ENCODE data around the gene BOC. TPM values are rescaled to one million over a fixed set of nuclear protein-coding genes. Genes with fewer than 3 reads are reported as not detected.

The BOC gene
- total and polyA plus RNA-seq, 2 experiments from 2014 or later: 2.1 to 4.1 TPM

DNA sequence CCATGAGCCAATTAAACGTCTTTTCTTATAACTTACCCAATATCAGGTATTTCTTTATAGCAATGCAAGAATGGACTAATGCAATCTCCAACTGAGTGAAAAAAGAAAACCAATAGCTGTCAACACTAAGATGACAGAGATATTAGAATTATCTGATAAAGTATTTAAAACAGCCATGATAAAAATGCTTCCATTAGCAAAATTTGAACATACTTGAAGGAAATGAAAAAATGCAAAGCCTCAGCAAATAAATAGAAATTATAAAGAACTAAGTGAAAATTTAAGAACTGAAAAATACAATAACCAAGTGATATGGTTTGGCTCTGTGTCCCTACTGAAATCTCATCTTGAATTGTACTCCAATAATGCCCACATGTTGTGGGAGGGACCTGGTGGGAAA is 99.6 kb downstream of the BOC start (continued):
- TF ChIP-seq, protein P1, sequence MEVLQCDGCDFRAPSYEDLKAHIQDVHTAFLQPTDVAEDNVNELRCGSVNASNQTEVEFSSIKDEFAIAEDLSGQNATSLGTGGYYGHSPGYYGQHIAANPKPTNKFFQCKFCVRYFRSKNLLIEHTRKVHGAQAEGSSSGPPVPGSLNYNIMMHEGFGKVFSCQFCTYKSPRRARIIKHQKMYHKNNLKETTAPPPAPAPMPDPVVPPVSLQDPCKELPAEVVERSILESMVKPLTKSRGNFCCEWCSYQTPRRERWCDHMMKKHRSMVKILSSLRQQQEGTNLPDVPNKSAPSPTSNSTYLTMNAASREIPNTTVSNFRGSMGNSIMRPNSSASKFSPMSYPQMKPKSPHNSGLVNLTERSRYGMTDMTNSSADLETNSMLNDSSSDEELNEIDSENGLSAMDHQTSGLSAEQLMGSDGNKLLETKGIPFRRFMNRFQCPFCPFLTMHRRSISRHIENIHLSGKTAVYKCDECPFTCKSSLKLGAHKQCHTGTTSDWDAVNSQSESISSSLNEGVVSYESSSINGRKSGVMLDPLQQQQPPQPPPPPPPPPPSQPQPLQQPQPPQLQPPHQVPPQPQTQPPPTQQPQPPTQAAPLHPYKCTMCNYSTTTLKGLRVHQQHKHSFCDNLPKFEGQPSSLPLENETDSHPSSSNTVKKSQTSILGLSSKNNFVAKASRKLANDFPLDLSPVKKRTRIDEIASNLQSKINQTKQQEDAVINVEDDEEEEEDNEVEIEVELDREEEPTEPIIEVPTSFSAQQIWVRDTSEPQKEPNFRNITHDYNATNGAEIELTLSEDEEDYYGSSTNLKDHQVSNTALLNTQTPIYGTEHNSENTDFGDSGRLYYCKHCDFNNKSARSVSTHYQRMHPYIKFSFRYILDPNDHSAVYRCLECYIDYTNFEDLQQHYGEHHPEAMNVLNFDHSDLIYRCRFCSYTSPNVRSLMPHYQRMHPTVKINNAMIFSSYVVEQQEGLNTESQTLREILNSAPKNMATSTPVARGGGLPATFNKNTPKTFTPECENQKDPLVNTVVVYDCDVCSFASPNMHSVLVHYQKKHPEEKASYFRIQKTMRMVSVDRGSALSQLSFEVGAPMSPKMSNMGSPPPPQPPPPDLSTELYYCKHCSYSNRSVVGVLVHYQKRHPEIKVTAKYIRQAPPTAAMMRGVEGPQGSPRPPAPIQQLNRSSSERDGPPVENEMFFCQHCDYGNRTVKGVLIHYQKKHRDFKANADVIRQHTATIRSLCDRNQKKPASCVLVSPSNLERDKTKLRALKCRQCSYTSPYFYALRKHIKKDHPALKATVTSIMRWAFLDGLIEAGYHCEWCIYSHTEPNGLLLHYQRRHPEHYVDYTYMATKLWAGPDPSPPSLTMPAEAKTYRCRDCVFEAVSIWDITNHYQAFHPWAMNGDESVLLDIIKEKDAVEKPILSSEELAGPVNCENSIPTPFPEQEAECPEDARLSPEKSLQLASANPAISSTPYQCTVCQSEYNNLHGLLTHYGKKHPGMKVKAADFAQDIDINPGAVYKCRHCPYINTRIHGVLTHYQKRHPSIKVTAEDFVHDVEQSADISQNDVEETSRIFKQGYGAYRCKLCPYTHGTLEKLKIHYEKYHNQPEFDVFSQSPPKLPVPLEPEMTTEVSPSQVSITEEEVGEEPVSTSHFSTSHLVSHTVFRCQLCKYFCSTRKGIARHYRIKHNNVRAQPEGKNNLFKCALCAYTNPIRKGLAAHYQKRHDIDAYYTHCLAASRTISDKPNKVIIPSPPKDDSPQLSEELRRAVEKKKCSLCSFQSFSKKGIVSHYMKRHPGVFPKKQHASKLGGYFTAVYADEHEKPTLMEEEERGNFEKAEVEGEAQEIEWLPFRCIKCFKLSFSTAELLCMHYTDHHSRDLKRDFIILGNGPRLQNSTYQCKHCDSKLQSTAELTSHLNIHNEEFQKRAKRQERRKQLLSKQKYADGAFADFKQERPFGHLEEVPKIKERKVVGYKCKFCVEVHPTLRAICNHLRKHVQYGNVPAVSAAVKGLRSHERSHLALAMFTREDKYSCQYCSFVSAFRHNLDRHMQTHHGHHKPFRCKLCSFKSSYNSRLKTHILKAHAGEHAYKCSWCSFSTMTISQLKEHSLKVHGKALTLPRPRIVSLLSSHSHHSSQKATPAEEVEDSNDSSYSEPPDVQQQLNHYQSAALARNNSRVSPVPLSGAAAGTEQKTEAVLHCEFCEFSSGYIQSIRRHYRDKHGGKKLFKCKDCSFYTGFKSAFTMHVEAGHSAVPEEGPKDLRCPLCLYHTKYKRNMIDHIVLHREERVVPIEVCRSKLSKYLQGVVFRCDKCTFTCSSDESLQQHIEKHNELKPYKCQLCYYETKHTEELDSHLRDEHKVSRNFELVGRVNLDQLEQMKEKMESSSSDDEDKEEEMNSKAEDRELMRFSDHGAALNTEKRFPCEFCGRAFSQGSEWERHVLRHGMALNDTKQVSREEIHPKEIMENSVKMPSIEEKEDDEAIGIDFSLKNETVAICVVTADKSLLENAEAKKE (CRISPR knock-in tag; IDR thresholded peaks at IDR 0.05): no peak
- no peak for TF ChIP-seq ZNF331 (CRISPR knock-in tag; IDR thresholded peaks at IDR 0.05; ENCODE audit: low read depth)
- TF ChIP-seq JUNB (IDR thresholded peaks at IDR 0.05; ENCODE audit: unreplicated experiment): no peak
- TF ChIP-seq STAT1 (IDR thresholded peaks at IDR 0.05; ENCODE audit: unreplicated experiment): no peak
- TF ChIP-seq, protein P2, sequence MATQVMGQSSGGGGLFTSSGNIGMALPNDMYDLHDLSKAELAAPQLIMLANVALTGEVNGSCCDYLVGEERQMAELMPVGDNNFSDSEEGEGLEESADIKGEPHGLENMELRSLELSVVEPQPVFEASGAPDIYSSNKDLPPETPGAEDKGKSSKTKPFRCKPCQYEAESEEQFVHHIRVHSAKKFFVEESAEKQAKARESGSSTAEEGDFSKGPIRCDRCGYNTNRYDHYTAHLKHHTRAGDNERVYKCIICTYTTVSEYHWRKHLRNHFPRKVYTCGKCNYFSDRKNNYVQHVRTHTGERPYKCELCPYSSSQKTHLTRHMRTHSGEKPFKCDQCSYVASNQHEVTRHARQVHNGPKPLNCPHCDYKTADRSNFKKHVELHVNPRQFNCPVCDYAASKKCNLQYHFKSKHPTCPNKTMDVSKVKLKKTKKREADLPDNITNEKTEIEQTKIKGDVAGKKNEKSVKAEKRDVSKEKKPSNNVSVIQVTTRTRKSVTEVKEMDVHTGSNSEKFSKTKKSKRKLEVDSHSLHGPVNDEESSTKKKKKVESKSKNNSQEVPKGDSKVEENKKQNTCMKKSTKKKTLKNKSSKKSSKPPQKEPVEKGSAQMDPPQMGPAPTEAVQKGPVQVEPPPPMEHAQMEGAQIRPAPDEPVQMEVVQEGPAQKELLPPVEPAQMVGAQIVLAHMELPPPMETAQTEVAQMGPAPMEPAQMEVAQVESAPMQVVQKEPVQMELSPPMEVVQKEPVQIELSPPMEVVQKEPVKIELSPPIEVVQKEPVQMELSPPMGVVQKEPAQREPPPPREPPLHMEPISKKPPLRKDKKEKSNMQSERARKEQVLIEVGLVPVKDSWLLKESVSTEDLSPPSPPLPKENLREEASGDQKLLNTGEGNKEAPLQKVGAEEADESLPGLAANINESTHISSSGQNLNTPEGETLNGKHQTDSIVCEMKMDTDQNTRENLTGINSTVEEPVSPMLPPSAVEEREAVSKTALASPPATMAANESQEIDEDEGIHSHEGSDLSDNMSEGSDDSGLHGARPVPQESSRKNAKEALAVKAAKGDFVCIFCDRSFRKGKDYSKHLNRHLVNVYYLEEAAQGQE (IDR thresholded peaks at IDR 0.05; ENCODE audit: unreplicated experiment): no peak

DNA sequence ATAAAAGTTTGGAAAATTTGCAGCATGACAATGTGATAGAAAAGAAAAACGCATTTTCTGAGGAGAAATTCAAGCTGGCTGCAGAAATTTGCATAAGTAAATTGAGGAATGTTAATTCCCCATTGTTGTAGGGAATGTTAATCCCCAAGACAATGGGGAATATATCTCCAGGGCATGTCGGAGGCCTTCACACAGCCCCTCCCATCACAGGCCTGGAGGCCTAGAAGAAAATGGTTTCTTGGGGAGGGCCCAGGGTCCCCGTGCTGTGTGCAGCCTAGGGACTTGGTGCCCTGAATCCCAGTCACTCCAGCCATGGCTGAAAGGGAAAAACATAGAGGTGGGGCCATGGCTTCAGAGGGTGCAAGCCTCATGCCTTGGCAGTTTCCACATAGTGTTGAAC is 101.1 kb downstream of the BOC start:
- peak; percentile 87 for ATAC-seq
- peaks cover 59% of the 10 kb centered on the region for H3K9me3 Mint-ChIP-seq
- TF ChIP-seq CREB1 (CRISPR knock-in tag; IDR thresholded peaks at IDR 0.05; ENCODE audit: low read depth) (no peak), EZH2 (IDR thresholded peaks at IDR 0.05; ENCODE audit: low read depth, unreplicated experiment) (no peak), ZNF331 (CRISPR knock-in tag; IDR thresholded peaks at IDR 0.05; ENCODE audit: low read depth) (no peak), EZH2phosphoT487 (IDR thresholded peaks at IDR 0.05; ENCODE audit: unreplicated experiment) (no peak), NANOG (IDR thresholded peaks at IDR 0.05; ENCODE audit: borderline replicate concordance) (no peak)
- TF ChIP-seq, protein P2 (IDR thresholded peaks at IDR 0.05; ENCODE audit: unreplicated experiment): no peak
- TF ChIP-seq, protein P3, sequence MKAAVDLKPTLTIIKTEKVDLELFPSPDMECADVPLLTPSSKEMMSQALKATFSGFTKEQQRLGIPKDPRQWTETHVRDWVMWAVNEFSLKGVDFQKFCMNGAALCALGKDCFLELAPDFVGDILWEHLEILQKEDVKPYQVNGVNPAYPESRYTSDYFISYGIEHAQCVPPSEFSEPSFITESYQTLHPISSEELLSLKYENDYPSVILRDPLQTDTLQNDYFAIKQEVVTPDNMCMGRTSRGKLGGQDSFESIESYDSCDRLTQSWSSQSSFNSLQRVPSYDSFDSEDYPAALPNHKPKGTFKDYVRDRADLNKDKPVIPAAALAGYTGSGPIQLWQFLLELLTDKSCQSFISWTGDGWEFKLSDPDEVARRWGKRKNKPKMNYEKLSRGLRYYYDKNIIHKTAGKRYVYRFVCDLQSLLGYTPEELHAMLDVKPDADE (IDR thresholded peaks at IDR 0.05): no peak

More for the DNA sequence above, 101.1 kb downstream of the BOC start:
- Histone ChIP-seq H3K4me3 (no peak overlapping the region), H3K27me3 (ENCODE audit: insufficient read depth) (no peaks in the 10 kb centered on the region), H3K79me2 (replicated peaks; ENCODE audit: insufficient read depth) (no peaks in the 10 kb centered on the region), H2AFZ (no peak overlapping the region), H3K27ac (ENCODE audit: low read depth) (no peak overlapping the region), H3K36me3 (ENCODE audit: insufficient read depth) (peaks cover 26% of the 10 kb centered on the region), H3K4me2 (no peak overlapping the region), H3K9me2 (ENCODE audit: insufficient read depth) (peaks cover 5% of the 10 kb centered on the region; the same call in 1 of the 2 replicates), H4K20me1 (replicated peaks; ENCODE audit: insufficient read depth) (no peaks in the 10 kb centered on the region), H3F3A (replicated peaks; ENCODE audit: low read depth) (no peaks in the 10 kb centered on the region), H3K4me1 (ENCODE audit: insufficient read depth) (no peaks in the 10 kb centered on the region)
- Mint-ChIP-seq H3K27ac (no peak overlapping the region), H3K4me3 (no peak overlapping the region), H3K4me1 (no peaks in the 10 kb centered on the region), H3K27me3 (ENCODE audit: insufficient read depth, low read depth, poor library complexity) (peaks cover 2% of the 10 kb centered on the region), H3K36me3 (ENCODE audit: low read depth) (peaks cover 48% of the 10 kb centered on the region)
- peak; percentile 65 for DNase-seq (ENCODE audit: low spot score)
